GM12872 (cell line): Measurements from ENCODE around the gene MYO5B.
A peak's percentile ranks its signal among the peaks of the same experiment; 100 is the strongest.

Experiments used
- TF ChIP-seq, protein P1 (sequence below): IDR thresholded peaks from 3 replicates; pipeline ENCODE4 v1.5.1; 2011; ENCODE audit warnings: low read depth, mild to moderate bottlenecking, low read length, moderate library complexity; ENCODE audit not compliant: insufficient read depth

The MYO5B gene

DNA sequence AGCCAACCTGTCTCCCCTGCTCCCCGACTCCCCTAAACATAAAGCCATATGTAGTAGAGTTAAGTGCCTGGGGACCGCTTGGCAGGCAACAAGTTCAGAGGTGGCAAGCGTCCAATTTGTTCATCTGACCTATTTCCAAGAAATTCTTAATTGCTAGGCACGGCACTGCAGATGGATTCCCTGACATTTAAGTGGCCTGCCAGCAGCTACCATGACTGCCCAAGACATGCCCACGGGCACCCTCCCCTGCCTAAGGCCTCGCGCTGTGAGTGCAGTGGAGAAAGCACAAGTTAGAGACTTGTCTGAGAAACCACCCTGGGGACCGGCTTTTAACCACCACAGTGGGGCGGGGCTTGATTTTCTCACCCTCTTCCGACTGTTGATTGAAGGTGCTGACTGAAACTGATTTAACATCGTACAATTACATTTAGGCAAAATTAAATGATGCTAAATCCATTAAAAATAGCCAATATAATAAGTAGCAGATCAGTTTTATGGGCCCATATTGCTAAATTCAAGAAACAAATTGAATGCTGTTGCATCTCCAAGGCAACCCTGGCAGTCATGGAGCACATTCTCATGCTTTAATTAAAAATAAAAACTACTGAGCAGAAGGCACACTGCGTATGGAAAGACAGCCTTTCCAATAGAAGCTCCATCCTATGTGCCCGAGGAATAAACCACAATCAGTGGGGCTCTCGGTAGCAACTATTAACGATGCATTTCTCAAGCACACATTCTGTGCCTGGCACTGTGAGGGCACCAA is 218.0 kb downstream of the MYO5B start:
- TF ChIP-seq, protein P1, sequence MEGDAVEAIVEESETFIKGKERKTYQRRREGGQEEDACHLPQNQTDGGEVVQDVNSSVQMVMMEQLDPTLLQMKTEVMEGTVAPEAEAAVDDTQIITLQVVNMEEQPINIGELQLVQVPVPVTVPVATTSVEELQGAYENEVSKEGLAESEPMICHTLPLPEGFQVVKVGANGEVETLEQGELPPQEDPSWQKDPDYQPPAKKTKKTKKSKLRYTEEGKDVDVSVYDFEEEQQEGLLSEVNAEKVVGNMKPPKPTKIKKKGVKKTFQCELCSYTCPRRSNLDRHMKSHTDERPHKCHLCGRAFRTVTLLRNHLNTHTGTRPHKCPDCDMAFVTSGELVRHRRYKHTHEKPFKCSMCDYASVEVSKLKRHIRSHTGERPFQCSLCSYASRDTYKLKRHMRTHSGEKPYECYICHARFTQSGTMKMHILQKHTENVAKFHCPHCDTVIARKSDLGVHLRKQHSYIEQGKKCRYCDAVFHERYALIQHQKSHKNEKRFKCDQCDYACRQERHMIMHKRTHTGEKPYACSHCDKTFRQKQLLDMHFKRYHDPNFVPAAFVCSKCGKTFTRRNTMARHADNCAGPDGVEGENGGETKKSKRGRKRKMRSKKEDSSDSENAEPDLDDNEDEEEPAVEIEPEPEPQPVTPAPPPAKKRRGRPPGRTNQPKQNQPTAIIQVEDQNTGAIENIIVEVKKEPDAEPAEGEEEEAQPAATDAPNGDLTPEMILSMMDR, result no peak

DNA sequence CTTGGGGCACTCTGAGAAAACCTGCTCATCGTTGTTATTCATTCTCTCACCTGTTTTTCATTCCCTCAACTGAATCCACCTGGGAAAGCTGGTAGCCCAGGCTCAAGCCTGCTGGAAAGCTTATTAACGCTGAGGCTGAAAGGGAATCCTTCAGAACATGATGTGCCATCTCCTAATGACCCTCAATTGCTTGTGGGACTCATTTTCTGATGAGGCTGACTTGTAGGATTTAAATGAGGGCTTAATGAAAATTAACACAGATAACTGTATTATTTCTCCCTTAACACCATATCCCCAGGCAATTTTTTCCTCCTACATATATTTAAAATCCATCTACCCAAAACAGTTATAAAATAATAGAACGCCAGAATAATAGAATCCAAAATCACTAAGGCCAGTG is 218.9 kb downstream of the MYO5B start:
- TF ChIP-seq, protein P1, result no peak

DNA sequence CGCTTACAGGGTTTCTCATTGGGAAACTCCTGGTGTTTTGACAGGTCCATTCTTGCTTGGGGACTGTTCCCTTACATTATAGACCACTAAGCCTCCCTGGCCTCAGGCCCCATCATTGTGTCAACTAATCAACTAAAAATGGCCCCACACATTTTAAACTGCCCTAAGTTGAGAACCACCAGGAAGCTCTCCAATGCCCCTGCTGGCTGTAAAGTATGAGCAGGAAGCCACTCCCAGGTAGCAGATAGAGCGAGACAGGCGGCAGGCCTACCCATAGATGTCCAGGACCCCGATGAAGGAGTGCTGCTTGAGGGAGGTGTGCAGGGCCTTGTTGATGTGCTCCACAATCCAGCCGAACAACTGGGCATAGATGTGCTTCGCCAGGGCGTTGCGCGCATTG is 220.9 kb downstream of the MYO5B start:
- TF ChIP-seq, protein P1, result peak; percentile 12; the same call in 1 of the 3 replicates

DNA sequence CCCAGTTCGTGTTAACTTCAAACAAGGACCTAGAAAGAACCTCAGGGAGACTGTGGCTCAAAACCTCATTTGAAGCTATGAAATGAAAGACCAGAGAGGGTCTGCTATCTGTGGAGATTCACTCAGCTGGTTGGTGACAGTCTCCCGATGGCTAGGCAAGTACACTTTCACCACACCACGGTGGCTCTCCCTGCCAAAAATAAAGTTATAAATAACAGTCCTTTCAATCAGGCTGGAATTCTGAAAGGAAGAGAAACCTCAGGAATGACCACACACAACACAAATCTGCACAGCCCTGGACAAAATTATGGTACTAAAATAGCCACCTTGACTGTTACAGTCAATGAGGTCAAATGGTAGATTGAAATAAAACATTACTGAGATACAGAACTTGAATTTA is 221.4 kb downstream of the MYO5B start:
- TF ChIP-seq, protein P1, result no peak

DNA sequence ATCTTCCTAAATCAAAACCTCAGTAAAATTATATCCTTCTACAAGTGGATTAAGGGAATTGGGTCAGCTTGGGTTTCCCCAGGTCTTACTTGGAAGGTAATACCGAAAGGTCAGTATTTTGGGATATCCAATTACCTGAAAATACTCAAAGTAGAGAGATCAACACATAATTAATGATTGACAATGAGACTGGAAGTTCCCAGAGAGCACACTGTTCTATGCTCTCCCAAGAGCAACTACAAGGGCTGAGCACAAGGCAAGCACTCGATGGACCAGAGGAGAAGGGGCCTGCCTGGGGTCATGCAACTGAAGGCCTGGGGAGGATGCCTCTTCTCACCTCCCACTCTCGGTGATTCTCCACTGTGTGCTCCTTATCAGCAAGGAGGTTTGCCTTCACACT is 222.4 kb downstream of the MYO5B start:
- TF ChIP-seq, protein P1, result no peak

DNA sequence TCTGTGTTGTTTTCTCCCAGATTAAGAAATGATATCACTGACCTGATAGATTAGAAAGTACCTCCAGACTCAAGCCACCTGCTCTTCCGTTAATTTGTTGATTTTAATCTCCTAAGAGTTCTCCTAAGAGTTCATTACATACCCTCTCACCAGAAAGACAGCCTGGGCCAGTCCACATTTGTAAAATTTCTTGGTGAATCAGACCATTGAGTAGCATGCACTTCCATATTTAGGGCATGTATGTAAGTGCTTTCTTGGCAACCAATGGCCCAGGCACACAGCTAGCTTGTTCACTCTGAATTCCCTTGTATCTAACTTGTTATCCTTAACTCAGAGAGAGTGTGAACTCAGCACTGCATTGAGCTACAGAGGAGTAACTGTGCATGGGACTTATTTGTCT is 223.5 kb downstream of the MYO5B start:
- TF ChIP-seq, protein P1, result no peak

DNA sequence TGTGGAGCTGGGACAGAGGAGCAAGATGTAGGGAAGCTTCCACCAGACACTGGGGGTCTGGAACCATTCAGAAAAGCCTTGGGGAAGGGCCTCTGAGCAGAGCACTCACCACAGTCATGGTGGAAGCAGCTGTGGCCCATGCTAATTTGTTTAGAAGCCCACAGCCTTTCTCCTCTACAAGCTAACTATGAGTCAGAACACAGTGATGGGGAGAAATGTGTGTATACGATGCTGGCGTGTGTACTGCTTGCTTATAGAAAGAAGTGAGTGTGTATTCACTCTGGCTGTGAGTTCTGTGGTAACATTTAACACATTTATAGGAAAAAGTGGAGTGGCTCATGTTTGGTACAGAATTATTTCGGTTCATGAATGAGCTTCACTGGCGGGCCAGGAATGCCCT is 224.6 kb downstream of the MYO5B start:
- TF ChIP-seq, protein P1, result no peak
